Measurements from ENCODE around the gene SORBS1. TPM values are rescaled to one million over a fixed set of nuclear protein-coding genes. Genes with fewer than 3 reads are reported as not detected.

Gene SORBS1
- total and polyA plus RNA-seq, 2 of the 13 experiments (the other 11 are each of a cell fraction or from before 2014, with no cell fraction given), result 16.8 to 39.8 TPM

DNA sequence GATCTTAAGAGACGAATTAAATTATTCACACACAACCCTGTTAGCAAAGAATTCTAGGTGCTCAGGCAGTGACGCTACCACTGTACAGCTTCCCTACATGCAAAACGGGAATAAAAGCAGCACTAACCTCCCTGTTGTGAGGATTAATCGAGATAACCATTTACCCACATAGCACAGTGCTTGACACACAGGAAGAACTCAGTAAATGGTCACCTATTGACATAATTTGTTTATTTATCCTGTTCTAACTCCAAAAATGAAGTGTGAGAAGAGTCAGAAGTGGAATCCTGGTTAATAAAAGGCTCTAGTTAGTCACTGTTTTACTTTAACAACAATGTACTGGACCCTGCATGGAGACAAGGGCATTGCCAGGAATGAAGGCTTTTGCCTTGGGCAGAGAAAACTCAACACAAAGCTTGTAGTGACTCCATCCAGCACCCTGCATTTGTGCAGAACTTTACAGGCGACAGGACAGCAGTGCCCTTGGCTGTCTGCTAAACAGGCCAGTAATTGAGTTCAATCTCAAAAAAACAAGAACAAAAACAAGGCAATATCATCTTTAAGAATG, 103.8 kb downstream of the SORBS1 start (continued):
- TF ChIP-seq, protein P1, sequence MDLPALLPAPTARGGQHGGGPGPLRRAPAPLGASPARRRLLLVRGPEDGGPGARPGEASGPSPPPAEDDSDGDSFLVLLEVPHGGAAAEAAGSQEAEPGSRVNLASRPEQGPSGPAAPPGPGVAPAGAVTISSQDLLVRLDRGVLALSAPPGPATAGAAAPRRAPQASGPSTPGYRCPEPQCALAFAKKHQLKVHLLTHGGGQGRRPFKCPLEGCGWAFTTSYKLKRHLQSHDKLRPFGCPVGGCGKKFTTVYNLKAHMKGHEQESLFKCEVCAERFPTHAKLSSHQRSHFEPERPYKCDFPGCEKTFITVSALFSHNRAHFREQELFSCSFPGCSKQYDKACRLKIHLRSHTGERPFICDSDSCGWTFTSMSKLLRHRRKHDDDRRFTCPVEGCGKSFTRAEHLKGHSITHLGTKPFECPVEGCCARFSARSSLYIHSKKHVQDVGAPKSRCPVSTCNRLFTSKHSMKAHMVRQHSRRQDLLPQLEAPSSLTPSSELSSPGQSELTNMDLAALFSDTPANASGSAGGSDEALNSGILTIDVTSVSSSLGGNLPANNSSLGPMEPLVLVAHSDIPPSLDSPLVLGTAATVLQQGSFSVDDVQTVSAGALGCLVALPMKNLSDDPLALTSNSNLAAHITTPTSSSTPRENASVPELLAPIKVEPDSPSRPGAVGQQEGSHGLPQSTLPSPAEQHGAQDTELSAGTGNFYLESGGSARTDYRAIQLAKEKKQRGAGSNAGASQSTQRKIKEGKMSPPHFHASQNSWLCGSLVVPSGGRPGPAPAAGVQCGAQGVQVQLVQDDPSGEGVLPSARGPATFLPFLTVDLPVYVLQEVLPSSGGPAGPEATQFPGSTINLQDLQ (CRISPR knock-in tag; IDR thresholded peaks at IDR 0.05), result no peak
- TF ChIP-seq ARNT (IDR thresholded peaks at IDR 0.05) (no peak), ZEB1 (IDR thresholded peaks at IDR 0.05; ENCODE audit: insufficient replicate concordance, low read depth) (no peak), ZNF546 (CRISPR knock-in tag; conservative IDR thresholded peaks at IDR 0.05) (no peak), ZNF17 (CRISPR knock-in tag; IDR thresholded peaks at IDR 0.05) (no peak), NAIF1 (CRISPR knock-in tag; IDR thresholded peaks at IDR 0.05; ENCODE audit: borderline replicate concordance) (no peak), NFE2L1 (CRISPR knock-in tag; IDR thresholded peaks at IDR 0.05; ENCODE audit: borderline replicate concordance) (no peak), ZNF775 (CRISPR knock-in tag; IDR thresholded peaks at IDR 0.05; ENCODE audit: borderline replicate concordance) (no peak), RFX5 (IDR thresholded peaks at IDR 0.05; ENCODE audit: low read depth, low read length) (no peak), CENPT (CRISPR knock-in tag; IDR thresholded peaks at IDR 0.05; ENCODE audit: low read depth) (no peak), ZNF614 (CRISPR knock-in tag; IDR thresholded peaks at IDR 0.05; ENCODE audit: borderline replicate concordance) (no peak), HOXA5 (CRISPR knock-in tag; IDR thresholded peaks at IDR 0.05) (no peak), ZNF263 (CRISPR knock-in tag; IDR thresholded peaks at IDR 0.05) (no peak; the same call in 1 of the 2 replicates), ZNF552 (CRISPR knock-in tag; IDR thresholded peaks at IDR 0.05; ENCODE audit: borderline replicate concordance) (no peak), ZNF883 (CRISPR knock-in tag; IDR thresholded peaks at IDR 0.05; ENCODE audit: not compliant biosample characterization) (no peak), TBX3 (IDR thresholded peaks at IDR 0.05; ENCODE audit: borderline replicate concordance) (peak; percentile 52; the same call in 1 of the 2 replicates)
- TF ChIP-seq, protein P2, sequence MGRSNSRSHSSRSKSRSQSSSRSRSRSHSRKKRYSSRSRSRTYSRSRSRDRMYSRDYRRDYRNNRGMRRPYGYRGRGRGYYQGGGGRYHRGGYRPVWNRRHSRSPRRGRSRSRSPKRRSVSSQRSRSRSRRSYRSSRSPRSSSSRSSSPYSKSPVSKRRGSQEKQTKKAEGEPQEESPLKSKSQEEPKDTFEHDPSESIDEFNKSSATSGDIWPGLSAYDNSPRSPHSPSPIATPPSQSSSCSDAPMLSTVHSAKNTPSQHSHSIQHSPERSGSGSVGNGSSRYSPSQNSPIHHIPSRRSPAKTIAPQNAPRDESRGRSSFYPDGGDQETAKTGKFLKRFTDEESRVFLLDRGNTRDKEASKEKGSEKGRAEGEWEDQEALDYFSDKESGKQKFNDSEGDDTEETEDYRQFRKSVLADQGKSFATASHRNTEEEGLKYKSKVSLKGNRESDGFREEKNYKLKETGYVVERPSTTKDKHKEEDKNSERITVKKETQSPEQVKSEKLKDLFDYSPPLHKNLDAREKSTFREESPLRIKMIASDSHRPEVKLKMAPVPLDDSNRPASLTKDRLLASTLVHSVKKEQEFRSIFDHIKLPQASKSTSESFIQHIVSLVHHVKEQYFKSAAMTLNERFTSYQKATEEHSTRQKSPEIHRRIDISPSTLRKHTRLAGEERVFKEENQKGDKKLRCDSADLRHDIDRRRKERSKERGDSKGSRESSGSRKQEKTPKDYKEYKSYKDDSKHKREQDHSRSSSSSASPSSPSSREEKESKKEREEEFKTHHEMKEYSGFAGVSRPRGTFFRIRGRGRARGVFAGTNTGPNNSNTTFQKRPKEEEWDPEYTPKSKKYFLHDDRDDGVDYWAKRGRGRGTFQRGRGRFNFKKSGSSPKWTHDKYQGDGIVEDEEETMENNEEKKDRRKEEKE (IDR thresholded peaks at IDR 0.05), result no peak
- TF ChIP-seq, protein P3, sequence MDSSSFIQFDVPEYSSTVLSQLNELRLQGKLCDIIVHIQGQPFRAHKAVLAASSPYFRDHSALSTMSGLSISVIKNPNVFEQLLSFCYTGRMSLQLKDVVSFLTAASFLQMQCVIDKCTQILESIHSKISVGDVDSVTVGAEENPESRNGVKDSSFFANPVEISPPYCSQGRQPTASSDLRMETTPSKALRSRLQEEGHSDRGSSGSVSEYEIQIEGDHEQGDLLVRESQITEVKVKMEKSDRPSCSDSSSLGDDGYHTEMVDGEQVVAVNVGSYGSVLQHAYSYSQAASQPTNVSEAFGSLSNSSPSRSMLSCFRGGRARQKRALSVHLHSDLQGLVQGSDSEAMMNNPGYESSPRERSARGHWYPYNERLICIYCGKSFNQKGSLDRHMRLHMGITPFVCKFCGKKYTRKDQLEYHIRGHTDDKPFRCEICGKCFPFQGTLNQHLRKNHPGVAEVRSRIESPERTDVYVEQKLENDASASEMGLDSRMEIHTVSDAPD (CRISPR knock-in tag; IDR thresholded peaks at IDR 0.05), result 0 out of 2 replicates have a peak, but pooled peaks have one; percentile 25
- TF ChIP-seq, protein P4, sequence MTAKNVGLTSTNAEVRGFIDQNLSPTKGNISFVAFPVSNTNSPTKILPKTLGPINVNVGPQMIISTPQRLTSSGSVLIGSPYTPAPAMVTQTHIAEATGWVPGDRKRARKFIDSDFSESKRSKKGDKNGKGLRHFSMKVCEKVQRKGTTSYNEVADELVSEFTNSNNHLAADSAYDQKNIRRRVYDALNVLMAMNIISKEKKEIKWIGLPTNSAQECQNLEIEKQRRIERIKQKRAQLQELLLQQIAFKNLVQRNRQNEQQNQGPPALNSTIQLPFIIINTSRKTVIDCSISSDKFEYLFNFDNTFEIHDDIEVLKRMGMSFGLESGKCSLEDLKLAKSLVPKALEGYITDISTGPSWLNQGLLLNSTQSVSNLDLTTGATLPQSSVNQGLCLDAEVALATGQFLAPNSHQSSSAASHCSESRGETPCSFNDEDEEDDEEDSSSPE (CRISPR knock-in tag; IDR thresholded peaks at IDR 0.05), result peak; percentile 17; the same call in 1 of the 2 replicates
- TF ChIP-seq, protein P5, sequence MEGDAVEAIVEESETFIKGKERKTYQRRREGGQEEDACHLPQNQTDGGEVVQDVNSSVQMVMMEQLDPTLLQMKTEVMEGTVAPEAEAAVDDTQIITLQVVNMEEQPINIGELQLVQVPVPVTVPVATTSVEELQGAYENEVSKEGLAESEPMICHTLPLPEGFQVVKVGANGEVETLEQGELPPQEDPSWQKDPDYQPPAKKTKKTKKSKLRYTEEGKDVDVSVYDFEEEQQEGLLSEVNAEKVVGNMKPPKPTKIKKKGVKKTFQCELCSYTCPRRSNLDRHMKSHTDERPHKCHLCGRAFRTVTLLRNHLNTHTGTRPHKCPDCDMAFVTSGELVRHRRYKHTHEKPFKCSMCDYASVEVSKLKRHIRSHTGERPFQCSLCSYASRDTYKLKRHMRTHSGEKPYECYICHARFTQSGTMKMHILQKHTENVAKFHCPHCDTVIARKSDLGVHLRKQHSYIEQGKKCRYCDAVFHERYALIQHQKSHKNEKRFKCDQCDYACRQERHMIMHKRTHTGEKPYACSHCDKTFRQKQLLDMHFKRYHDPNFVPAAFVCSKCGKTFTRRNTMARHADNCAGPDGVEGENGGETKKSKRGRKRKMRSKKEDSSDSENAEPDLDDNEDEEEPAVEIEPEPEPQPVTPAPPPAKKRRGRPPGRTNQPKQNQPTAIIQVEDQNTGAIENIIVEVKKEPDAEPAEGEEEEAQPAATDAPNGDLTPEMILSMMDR (CRISPR knock-in tag; IDR thresholded peaks at IDR 0.05), result no peak
